ENCODE measurements around the gene UBN1. TPM values are rescaled to one million over a fixed set of nuclear protein-coding genes. Genes with fewer than 3 reads are reported as not detected.

UBN1 gene
- polyA plus RNA-seq, 3 donors = 5.3 to 24.5 (median 7.3) TPM

DNA sequence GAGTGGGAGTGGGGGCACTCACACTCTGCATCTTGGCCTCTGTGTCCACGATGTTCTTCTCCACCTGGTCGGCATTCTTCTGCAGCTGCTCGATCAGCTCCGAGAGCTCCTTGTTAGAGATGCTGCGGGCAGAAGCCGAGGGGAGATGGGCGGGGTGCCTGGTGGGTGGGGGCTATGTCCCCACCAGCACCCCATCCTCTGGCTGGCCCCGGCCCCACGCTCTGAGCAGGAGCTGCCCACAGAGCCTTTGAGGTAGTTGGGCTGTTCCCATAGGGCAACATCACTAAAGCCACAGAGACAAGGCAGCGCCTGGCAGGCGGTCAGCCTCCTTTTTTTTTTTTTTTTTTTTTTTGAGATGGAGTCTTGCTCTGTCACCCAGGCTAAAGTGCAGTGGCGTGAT lies 63.5 kb downstream of the UBN1 start:
- Histone ChIP-seq H3K79me2 (ENCODE audit: insufficient read depth, low read length) (no peaks in the 10 kb centered on the region), H3K4me2 (replicated peaks; ENCODE audit: extremely low read depth, low read length, poor library complexity, severe bottlenecking) (no peak overlapping the region), H3K36me3 (replicated peaks in 1 of 2; ENCODE audit: control insufficient read depth in 1 of 2, insufficient read depth in 2 of 2, low read length in 2 of 2) (no peaks in the 10 kb centered on the region), H3K9me3 (replicated peaks in 1 of 2; ENCODE audit: control insufficient read depth in 1 of 2, insufficient read depth in 1 of 2, low read length in 2 of 2) (no peaks in the 10 kb centered on the region), H3K4me1 (ENCODE audit: control insufficient read depth in 1 of 2, insufficient read depth in 2 of 2, low read length in 2 of 2) (no peaks in the 10 kb centered on the region), H4K20me1 (ENCODE audit: insufficient read depth, low read length) (no peaks in the 10 kb centered on the region), H3K27ac (ENCODE audit: low read depth in 1 of 2, low read length in 2 of 2) (no peak overlapping the region), H3K27me3 (ENCODE audit: control insufficient read depth in 2 of 2, insufficient read depth in 2 of 2, low read length in 2 of 2) (no peaks in the 10 kb centered on the region), H3K4me3 (replicated peaks in 1 of 3; ENCODE audit: low read depth in 2 of 3, low read length in 3 of 3) (no peak overlapping the region), H2AFZ (ENCODE audit: insufficient read depth, low read depth, low read length, poor library complexity, severe bottlenecking) (no peak overlapping the region), H3K9ac (ENCODE audit: insufficient read depth, low read length, poor library complexity, severe bottlenecking) (no peak overlapping the region)
- Mint-ChIP-seq H3K4me1 (peaks cover 3% of the 10 kb centered on the region), H3K27ac (no peak overlapping the region), H3K9me3 (no peaks in the 10 kb centered on the region), H3K36me3 (no peaks in the 10 kb centered on the region), H3K27me3 (ENCODE audit: low read depth in 3 of 3) (peaks cover 4 to 6% (median 6%) of the 10 kb centered on the region in 3 donors), H3K4me3 (no peak overlapping the region)
- WGBS (ENCODE audit: insufficient coverage) = 94% methylated on average over 6 of the region's 12 CpGs
- intact Hi-C loops (cut with micrococcal nuclease) = no loop called here
- no peak for DNase-seq
- TF ChIP-seq, protein P1, sequence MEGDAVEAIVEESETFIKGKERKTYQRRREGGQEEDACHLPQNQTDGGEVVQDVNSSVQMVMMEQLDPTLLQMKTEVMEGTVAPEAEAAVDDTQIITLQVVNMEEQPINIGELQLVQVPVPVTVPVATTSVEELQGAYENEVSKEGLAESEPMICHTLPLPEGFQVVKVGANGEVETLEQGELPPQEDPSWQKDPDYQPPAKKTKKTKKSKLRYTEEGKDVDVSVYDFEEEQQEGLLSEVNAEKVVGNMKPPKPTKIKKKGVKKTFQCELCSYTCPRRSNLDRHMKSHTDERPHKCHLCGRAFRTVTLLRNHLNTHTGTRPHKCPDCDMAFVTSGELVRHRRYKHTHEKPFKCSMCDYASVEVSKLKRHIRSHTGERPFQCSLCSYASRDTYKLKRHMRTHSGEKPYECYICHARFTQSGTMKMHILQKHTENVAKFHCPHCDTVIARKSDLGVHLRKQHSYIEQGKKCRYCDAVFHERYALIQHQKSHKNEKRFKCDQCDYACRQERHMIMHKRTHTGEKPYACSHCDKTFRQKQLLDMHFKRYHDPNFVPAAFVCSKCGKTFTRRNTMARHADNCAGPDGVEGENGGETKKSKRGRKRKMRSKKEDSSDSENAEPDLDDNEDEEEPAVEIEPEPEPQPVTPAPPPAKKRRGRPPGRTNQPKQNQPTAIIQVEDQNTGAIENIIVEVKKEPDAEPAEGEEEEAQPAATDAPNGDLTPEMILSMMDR (IDR thresholded peaks at IDR 0.05) = no peak

DNA sequence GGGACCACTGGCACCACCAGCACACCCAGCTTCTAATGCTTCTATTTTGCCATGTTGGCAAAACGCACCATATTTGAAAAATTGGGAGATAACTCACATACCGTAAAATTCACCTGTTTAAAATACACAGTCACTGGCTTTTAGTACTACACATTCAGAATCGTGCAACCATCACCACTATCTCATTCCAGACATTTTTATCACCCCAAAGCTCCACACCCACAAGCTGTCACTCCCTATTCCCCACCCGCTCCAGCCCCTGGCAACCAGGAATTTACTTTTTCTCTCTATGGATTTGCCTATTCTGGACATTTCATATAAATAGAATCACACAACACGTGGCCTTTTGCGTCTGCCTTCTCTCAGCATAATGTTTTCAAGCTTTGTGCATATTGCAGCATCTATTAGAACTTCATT lies 64.7 kb downstream of the UBN1 start:
- Histone ChIP-seq H3K9me3 (replicated peaks in 1 of 2; ENCODE audit: control insufficient read depth in 1 of 2, insufficient read depth in 1 of 2, low read length in 2 of 2) (no peaks in the 10 kb centered on the region), H3K4me2 (replicated peaks; ENCODE audit: extremely low read depth, low read length, poor library complexity, severe bottlenecking) (no peak overlapping the region), H3K4me1 (ENCODE audit: control insufficient read depth in 1 of 2, insufficient read depth in 2 of 2, low read length in 2 of 2) (no peaks in the 10 kb centered on the region), H2AFZ (ENCODE audit: insufficient read depth, low read depth, low read length, poor library complexity, severe bottlenecking) (no peak overlapping the region), H3K27ac (ENCODE audit: low read depth in 1 of 2, low read length in 2 of 2) (no peak overlapping the region), H3K79me2 (ENCODE audit: insufficient read depth, low read length) (no peaks in the 10 kb centered on the region), H3K36me3 (replicated peaks in 1 of 2; ENCODE audit: control insufficient read depth in 1 of 2, insufficient read depth in 2 of 2, low read length in 2 of 2) (no peaks in the 10 kb centered on the region), H3K4me3 (replicated peaks in 1 of 3; ENCODE audit: low read depth in 2 of 3, low read length in 3 of 3) (no peak overlapping the region), H3K9ac (ENCODE audit: insufficient read depth, low read length, poor library complexity, severe bottlenecking) (no peak overlapping the region), H3K27me3 (ENCODE audit: control insufficient read depth in 2 of 2, insufficient read depth in 2 of 2, low read length in 2 of 2) (no peaks in the 10 kb centered on the region), H4K20me1 (ENCODE audit: insufficient read depth, low read length) (no peaks in the 10 kb centered on the region)
- no peaks in the 10 kb centered on the region for H3K4me1 Mint-ChIP-seq
- intact Hi-C loops (cut with micrococcal nuclease) = no loop called here
- H3K9me3 Mint-ChIP-seq = no peaks in the 10 kb centered on the region
- no peak for DNase-seq
- TF ChIP-seq, protein P1 (IDR thresholded peaks at IDR 0.05) = no peak
- H3K4me3 Mint-ChIP-seq = no peak overlapping the region
- H3K27me3 Mint-ChIP-seq (ENCODE audit: low read depth in 3 of 3) = peaks cover 0 to 3% (median 2%) of the 10 kb centered on the region in 3 donors
- 77% methylated on average over 6 of the region's 6 CpGs for WGBS (ENCODE audit: insufficient coverage)
- H3K36me3 Mint-ChIP-seq = no peaks in the 10 kb centered on the region
- no peak overlapping the region for H3K27ac Mint-ChIP-seq
